HG03521 (cell line): ENCODE measurements around the gene MED8.
A peak's percentile ranks its signal among the peaks of the same experiment; 100 is the strongest.

Source experiments
- ATAC-seq: cut with Tn5 transposase; IDR thresholded peaks from one replicate; pipeline ENCODE4 v1.9.1; 2021; ENCODE audit warnings: mild to moderate bottlenecking, moderate library complexity; ENCODE audit not compliant: unreplicated experiment

The MED8 gene

DNA sequence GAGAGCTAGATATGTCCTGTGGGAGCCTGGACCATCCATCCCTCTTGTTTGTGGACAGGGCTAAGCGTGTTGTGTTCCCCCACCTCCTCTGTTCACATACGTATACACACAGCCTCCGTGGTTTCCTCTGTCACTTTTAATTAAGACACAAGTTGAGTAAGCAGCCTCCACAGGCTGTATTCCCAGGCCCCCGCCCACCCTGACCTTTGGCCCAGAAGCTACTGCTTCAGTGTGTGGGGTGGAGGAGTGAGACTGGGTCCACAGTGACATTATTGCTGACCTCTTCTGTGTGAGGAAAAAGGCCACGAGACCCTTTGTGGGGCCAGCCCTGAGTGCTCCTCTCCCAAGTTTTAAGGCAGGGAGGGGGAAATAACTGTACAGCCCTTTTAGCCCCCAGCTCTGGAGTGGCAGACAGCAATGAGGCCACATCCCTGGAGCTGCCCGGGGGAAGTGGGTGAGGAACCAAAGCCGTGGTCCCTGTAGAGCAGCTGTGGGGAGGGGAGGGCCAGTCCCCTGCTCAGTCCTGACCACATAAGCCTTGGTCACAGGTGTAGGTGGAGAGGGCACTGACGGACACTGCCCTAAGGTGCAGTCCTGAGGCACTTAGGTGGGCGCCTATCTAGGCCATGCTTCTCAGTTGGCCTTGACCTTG, 26.2 kb downstream of the MED8 start:
- no peak for ATAC-seq

DNA sequence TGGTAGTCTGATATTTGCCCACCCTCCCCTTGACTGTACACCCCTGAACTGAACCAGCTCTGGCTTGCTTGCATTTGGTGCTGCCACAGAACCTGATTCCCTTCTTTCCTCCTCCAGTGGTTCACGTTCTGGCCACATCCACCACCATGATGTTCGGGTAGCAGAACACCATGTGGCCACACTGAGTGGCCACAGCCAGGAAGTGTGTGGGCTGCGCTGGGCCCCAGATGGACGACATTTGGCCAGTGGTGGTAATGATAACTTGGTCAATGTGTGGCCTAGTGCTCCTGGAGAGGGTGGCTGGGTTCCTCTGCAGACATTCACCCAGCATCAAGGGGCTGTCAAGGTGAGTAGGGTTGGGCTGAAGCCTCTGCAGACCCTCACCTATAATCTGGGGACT, 29.0 kb downstream of the MED8 start:
- no peak for ATAC-seq

DNA sequence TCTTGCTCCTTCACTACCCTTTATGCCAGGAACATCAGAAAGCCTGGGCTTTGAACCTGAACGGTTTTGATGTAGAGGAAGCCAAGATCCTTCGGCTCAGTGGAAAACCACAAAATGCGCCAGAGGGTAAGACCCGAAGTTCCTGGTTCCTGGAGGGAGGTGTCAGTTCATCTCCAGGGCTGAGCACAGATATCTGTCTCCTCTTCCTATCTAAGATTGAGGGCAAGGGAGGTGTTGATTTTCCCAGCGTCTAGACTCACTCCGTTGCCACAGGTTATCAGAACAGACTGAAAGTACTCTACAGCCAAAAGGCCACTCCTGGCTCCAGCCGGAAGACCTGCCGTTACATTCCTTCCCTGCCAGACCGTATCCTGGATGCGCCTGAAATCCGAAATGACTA, 29.9 kb downstream of the MED8 start:
- no peak for ATAC-seq

DNA sequence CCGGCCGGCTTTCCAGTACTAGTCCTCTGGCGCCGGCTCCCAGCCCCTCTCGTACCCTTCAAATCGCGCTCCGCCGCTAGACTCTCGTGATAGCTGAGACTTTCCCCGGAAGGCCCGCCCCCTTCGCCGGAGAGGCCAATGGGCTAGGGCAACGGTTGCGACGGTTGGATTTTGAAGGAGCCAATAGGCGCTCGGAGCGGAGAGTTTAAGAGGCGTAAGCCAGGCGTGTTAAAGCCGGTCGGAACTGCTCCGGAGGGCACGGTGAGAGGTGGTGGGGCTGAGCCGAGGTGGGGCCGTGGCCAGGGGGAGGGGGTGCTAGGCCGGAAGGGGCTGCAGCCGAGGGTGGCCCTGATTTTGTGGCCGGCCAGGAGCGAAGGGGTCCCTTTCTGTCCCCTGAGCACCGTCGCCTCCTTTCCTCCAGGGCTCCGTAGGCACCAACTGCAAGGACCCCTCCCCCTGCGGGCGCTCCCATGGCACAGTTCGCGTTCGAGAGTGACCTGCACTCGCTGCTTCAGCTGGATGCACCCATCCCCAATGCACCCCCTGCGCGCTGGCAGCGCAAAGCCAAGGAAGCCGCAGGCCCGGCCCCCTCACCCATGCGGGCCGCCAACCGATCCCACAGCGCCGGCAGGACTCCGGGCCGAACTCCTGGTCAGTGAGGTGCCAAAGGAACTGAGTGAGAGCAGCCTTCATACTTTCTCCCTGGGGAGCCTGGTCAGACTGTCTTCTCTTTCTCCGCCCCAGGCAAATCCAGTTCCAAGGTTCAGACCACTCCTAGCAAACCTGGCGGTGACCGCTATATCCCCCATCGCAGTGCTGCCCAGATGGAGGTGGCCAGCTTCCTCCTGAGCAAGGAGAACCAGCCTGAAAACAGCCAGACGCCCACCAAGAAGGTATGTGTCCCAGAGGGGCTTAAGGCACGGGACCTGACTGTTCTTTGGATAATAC, 30.6 kb downstream of the MED8 start, which contains the start of gene CDC20:
TSS of gene CDC20 (plus strand) at position 236 of the 948 bp plus-strand sequence. CDS start at position 471, 235 bp downstream.
- peak; percentile 95 for ATAC-seq

DNA sequence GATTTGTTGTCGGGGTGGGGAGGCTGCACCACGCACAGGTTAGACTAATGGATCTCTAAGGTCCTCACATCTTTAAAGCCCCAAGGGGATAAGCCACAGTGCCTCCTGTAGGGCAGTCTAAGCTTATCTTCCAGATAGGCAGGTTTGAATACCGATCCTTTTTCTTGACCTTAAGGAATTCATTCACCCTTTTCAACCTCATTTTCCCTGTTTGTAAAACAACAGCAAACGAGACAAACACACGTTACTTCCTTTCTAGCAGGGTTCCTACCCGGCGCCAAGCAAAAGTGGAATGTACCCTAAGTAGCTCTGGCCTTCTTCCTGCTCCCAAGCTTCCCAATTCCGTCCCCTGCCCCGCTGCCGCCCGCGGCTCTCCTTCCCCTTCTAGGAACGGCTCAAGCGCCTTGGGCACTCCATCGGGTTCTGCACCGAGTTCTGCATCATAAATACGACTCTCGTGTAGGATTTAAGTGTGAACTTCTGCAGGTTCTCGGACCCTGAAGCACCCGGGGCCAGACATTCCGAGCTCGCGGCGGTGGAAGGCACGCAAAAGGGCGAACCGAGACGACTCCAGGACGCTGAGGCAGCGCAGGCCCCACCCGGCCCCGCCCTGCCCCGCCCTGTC, 31.4 kb downstream of the MED8 start:
- no peak for ATAC-seq

DNA sequence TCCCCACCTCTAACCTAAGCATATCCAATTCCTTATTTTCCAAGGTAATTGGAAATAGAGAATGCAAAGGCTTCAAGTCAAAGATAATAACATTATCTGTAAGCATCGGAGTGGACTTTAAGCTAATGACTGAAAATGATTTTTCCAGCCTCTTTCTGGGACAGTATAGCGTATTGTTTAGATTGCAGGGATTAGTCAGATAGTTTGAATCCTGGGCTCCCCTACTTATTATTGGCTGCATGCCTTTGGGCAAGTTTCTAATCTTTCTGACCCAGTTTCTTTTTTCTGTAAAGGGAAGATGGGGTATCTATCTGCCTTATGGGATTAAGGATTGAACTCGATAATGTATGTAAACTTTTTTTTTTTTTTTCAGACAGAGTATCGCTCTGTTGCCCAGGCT, 32.3 kb downstream of the MED8 start:
- ATAC-seq = no peak

DNA sequence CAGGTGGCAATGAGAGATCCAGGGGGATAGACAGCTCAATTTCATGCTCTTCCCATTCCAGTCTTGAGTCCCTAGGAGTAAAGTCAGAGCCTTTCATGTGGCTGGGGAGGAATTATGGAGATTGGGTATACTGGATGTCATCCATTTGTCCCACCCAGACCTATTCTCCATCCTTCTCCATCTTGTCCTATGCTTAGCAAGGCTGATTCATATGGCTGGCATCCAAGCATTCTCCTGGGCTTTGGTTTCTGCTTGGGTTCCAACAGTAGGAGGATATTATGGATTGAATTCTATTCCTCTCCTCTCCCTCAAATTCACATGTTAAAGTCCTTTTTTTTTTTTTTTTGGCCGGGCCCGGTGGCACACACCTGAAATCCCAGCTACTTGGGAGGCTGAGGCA, 34.7 kb downstream of the MED8 start:
- no peak for ATAC-seq

DNA sequence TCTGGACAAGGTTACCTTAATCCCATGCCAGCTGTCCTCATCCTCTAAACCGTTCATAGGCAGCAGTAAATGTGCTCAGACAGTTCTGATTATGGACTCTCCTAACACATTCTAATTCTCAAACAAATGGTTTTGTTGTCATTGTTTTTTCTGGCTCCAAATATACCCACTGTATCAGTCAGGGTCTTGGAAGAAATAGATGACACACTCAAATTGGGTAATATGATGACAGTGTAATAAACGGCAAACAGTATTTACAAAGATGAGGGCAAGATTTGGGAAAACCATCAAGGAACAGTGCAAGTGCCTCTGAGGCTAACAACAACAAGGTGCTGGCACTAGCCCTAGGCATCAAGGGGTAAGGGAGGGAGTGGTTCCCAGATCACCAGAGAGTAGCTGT, 35.1 kb downstream of the MED8 start:
- no peak for ATAC-seq

DNA sequence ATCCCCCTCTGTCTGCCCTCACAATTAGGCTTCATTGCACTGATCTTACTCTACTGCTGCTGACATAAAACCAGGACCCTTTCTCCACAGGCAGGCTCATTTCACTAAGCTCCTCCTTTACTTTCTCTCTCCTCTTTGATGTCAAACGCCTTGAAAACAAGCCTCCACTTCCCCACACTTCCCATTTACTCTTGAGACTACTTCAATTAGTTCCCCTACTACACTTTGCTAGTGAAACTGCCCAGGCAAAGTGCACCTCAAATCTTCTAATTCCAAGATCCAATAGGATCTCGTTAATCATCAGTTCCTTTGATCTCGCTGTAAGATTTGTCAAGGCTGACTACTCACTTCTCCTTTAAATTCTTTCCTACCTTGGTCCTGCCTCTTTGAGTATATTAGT, 36.7 kb downstream of the MED8 start:
- ATAC-seq = no peak

DNA sequence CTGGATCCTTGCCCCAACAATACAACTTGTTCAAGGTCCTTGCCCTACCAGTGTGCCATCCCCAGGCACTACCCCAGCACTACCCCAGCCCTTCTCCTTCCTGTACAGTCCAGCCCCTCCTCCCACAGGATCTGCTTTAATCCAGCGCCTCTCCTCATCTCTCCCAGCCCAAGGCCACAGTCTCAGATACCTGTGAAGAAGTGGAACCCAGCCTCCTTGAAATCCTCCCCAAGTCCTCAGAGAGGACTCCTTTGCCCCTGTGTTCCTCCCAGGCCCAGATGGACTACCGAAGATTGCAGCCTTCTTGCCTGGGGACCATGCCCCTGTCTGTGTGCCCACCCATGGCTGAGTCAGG, 37.3 kb downstream of the MED8 start:
- no peak for ATAC-seq

DNA sequence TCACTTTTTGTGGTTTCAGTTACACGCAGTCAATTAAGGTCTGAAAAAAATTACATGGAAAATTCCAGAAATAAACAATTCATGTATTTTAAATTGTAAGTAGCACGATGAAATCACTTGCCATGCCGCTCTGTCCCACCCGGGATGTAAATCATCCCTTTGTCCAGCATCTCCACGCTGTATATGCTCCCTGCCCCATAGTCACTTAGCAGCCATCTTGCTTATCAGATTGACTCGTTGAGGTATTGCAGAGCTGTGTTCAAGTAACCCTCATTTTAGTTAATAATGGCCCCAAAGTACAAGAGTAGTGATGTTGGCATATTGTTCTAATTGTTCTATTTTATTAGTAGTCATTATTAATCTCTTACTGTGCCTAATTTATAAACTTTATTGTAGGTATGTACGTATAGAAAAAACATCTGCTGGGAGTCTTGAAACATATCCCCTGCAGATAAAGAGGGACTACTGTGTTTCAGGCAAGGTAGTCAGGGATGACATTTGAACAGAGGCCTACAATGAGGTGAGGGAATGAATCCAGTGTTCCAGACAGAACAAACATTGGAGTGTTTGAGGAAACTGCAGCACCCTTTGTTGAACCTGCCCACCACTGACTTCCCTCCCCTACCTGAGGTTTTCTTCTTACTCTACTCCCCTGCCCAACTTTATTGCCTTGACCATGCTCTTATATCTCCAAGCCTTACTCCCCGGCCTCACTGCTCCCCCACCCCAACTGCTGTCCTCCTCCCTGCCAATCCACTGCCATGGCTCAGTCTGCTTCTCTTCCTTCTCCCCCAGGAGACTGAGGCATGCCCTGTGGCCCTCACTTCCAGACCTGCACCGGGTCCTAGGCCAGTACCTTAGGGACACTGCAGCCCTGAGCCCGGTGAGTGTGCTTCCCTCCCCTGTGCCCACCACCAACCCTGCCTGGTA, 37.9 kb downstream of the MED8 start:
- no peak for ATAC-seq

DNA sequence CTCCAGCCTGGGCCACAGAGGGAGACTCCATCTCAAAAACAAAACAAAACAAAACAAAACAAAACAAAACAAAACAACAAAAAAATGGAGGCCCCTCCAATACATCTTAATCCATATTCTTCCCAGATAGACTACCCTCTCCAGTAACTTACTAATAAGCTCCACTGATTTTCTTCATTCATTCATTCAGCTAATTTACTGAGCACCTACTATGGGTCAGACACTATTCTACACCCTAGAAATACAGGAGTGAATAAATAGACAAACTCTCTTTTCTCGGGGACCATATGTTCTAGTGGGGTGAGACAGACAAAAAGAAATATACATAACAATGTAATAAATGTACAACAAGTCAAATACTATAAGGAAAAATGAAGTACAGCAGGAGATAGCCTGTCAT, 38.6 kb downstream of the MED8 start:
- no peak for ATAC-seq

DNA sequence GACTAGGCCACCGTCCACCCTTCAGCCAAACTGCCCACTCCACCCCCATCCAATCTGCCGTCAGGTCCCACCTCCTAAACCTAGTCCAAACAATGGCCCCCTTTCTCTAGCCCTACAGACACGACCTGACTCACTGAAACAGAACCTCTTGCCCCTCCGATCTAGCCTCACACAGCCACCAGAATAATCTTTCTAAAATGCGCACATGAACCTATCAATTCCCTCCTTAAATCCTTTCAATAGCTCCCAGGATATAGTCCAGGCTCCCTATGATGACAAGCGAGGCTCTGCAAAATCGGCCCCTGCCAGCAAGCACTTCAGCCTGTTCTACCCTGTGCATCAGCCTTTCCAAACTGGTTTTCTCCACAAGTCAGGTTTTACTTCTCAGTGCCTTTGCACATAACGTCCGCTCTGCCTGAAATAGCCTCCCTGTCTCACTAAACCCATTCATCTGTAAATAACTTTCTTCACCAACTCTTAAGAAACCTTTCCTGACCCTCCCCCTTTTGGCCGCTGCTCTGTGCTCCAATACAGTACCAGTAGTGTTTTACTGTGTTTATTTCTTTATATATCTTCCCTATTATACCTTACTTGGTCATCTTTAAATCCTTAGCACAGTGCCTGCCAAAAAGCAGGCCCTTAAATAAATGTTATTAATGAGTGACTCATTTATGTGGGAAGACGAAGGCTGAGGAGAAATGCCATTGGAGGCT, 39.9 kb downstream of the MED8 start:
- no peak for ATAC-seq

DNA sequence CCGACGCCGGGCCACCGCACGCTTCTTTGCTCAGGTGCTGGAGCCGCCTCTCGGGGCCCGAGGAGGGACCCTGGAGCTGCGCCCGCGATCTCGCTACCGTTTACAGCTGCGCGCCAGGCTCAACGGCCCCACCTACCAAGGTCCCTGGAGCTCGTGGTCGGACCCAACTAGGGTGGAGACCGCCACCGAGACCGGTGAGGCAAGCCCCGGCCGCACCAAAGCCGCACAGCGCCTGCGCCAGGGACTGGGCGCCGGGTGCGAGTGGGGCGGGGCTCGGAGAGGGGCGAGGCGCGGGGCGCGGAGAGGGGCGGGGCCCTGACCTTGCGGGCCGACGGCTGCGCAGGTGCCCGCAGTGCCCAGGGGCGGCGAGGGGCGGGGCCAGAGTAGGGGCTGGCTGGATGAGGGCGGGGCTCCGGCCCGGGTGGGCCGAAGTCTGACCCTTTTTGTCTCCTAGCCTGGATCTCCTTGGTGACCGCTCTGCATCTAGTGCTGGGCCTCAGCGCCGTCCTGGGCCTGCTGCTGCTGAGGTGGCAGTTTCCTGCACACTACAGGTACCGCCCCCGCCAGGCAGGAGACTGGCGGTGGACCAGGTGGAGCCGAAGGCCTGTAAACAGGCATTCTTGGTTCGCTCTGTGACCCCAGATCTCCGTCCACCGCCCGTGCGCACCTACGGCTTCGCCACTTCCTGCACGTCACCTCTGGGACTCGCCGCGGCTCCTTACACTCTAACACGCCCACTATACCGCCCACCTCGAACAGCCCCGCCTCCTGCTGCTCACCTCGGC, 40.6 kb downstream of the MED8 start:
- ATAC-seq = peak; percentile 63

DNA sequence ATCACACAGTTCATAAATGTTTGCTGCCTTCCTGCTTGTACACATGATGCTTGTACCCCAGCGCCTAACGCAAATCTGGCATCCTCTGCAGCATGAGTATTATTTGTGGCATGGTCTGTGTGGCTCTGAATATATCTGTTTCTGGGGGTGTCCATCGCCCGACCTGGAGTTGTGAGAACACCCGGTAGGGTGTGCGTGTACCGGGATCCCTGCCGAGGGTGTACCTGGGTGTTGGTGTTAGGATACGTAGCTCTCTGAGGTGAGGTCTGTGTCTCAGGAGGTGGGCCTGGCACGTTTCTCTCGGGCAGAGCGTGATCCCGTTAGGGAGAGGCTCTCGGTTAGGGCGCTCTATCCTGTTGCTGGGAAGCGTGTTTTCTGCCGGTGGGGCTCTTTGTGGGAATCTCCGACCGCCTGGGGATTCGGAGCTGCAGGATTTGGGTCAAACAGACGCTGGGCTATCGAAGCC, 41.2 kb downstream of the MED8 start:
- no peak for ATAC-seq

DNA sequence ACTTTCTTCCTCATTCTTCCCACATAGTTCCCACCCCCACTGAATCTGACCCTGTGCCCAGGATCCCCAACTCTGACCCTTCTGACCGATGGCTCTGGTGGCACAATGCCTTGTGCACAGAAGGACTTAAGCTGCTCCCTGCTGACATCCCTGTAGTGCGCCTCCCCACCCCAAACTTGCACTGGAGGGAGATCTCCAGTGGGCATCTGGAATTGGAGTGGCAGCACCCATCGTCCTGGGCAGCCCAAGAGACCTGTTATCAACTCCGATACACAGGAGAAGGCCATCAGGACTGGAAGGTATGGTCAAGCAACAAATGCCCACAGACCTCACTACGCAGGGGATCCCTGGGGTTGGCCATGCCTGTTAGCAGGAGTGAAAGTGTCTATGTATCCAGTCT, 43.0 kb downstream of the MED8 start:
- ATAC-seq = no peak

DNA sequence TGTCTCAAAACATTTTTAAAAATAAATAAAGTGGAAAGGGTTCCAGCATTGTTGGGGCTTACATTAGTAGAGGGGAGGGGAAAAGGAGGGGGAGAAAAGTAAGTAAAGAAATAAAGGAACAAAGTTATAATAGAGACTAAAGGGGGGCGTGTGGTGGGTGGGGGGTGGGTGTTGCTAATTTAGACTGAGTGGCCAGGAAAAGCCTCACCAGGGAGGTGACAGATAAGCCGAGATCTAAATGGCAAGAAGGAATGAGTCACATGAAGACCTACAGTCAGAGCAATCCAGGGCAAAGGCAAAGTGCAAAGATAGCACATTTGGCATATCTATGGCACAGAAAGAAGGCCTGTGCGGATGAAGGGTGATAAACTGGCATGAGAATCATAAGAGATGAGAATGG, 44.5 kb downstream of the MED8 start:
- ATAC-seq = no peak

DNA sequence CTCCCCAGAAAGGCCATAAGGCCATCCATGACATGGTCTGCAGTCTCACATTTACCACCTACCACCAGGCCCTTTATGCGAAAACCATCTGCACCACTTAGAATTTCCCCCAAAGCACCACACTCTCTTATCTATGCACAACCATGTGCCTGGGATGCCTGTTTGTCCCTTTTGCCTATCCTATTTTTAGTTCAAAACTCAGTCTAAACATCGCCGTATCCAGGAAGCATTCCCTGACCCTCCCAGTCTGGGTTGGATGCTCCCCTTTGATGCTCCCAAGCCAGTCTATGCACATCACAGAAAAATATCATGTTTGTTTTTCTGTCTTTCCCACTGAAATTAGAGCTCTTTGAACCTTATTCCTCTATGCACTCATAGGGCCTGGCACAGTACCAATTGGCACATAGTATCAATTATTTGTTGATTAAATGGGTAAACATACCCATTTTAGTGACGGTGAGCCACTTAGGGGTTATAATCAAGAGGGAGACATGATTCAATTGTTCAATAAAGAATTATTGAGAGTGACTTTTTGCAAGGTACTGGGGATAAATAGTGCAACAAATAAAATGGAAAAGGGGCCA, 45.2 kb downstream of the MED8 start:
- ATAC-seq = no peak

DNA sequence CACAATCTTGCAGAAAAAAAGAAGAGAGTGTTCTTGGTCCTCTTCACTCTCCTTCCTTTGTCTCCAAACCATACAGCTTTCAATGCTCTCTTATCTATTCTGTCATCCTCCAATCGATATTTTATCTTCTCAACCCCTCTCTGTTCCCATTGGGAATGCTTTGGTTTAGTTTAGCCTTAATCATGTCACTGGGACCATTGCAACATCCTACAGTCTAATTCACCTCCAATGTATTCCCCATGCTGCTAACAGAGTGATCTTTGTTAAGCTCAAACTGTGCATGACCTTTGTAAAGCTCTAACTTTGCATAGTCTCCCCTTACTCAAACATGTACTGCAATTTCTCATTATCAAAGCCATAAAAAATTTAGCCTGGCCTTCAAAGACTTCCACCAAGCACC, 49.0 kb downstream of the MED8 start:
- no peak for ATAC-seq
